Hepatocyte (in vitro differentiated cells): ENCODE results near the gene ANKDD1B. TPM values are rescaled to one million over a fixed set of nuclear protein-coding genes. Genes with fewer than 3 reads are reported as not detected.
"Not testable (repeated sequence)": the region's sequence is repeated elsewhere in the genome, so short reads cannot be mapped to it uniquely, and the experiment has no call there.

Source experiments
- DNase-seq: peaks from one replicate; pipeline ENCODE4 v3.0.0-alpha.2; 2016; ENCODE audit warnings: low spot score
- H2AFZ ChIP-seq: fragments of 200-600 bp; sonication (generic); 2 replicates; pipeline ENCODE4 v1.6.0; 2016; ENCODE audit warnings: antibody characterized with exemption, mild to moderate bottlenecking
- H3K27ac ChIP-seq: fragments of 200-600 bp; sonication (generic); 2 replicates; pipeline ENCODE4 v1.5.1; 2016; ENCODE audit warnings: mild to moderate bottlenecking
- H3K27me3 ChIP-seq: fragments of 200-600 bp; sonication (generic); 2 replicates; pipeline ENCODE4 v1.6.1; 2016
- H3K36me3 ChIP-seq: fragments of 200-600 bp; sonication (generic); replicated peaks from 2 replicates; pipeline ENCODE4 v1.5.1; 2016; ENCODE audit warnings: low read depth; ENCODE audit not compliant: insufficient read depth
- H3K4me1 ChIP-seq: fragments of 200-600 bp; sonication (generic); 2 replicates; pipeline ENCODE4 v1.5.1; 2016; ENCODE audit warnings: mild to moderate bottlenecking, moderate library complexity; ENCODE audit not compliant: insufficient read depth
- H3K4me2 ChIP-seq: fragments of 200-600 bp; sonication (generic); 2 replicates; pipeline ENCODE4 v1.6.0; 2016
- H3K4me3 ChIP-seq: fragments of 200-600 bp; sonication (generic); 2 replicates; pipeline ENCODE4 v1.5.1; 2016; ENCODE audit warnings: mild to moderate bottlenecking
- H3K79me2 ChIP-seq: fragments of 200-600 bp; sonication (generic); 2 replicates; pipeline ENCODE4 v1.6.0; 2017; ENCODE audit warnings: mild to moderate bottlenecking
- H3K9me2 ChIP-seq: fragments of 200-600 bp; sonication (generic); replicated peaks from 2 replicates; pipeline ENCODE4 v1.6.0; 2017; ENCODE audit warnings: mild to moderate bottlenecking; ENCODE audit not compliant: insufficient read depth
- H3K9me3 ChIP-seq: fragments of 200-600 bp; sonication (generic); 2 replicates; pipeline ENCODE4 v1.5.1; 2016; ENCODE audit warnings: low read depth, mild to moderate bottlenecking
- H4K20me1 ChIP-seq: fragments of 200-600 bp; sonication (generic); 2 replicates; pipeline ENCODE4 v1.6.0; 2016; ENCODE audit warnings: mild to moderate bottlenecking; ENCODE audit not compliant: insufficient read depth, poor library complexity, severe bottlenecking
- EZH2 ChIP-seq: fragments of 200-600 bp; sonication (generic); IDR thresholded peaks from 2 replicates; pipeline ENCODE4 v1.6.1; 2016; ENCODE audit warnings: antibody characterized with exemption, mild to moderate bottlenecking, borderline replicate concordance
- EZH2phosphoT487 ChIP-seq: fragments of 200-600 bp; sonication (generic); IDR thresholded peaks from one replicate; pipeline ENCODE4 v1.6.1; 2018; ENCODE audit warnings: antibody characterized with exemption, mild to moderate bottlenecking, low read depth, moderate library complexity; ENCODE audit not compliant: unreplicated experiment, severe bottlenecking
- WGBS: methylation state at CpG from one replicate; pipeline ENCODE4 v1.1.6; 2016; ENCODE audit warnings: low lambda C conversion rate; ENCODE audit errors: missing lambda C conversion rate; 5-methylcytosine and 5-hydroxymethylcytosine counted together
- polyA plus RNA-seq: library from polyadenylated mRNA; unstranded; fragments of >200 nt; fragmentation: Nextera tagmentation; extraction: Ambion mirVana; gene quantifications from 2 replicates; pipeline ENCODE4 v1.2.1, GENCODE V29; 2016
- total RNA-seq: library from RNA; depleted of rRNA; stranded (reverse); fragments of >200 nt; gene quantifications from 2 replicates; pipeline ENCODE4 v1.2.3, GENCODE V29; 2014
- TF ChIP-seq, protein P1 (sequence below): fragments of 200-600 bp; sonication (generic); IDR thresholded peaks from 2 replicates; pipeline ENCODE4 v1.5.1; 2016; ENCODE audit warnings: antibody characterized with exemption, mild to moderate bottlenecking; ENCODE audit not compliant: poor library complexity

Gene ANKDD1B
- total and polyA plus RNA-seq, 2 experiments from 2014 or later, result 0.71 to 4.7 TPM

DNA sequence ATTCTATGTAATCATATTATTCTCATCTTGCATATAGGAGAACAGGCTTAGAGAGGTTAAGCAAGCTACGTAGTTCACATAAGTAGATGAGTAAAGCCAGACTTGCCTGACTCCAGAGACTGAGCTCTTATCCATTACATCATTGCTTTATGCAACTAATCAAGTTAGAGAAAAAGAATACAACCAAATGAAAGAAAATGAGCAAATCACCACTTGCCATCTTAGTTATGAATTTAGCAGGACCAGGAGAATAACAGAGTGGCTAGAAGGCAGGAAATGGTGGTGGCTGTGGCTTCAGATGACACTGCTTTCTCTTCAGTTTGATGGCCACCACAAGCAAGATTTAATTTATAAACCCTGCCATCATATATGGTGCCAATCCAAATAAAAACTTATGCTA is 79.4 kb downstream of the ANKDD1B start:
- no peaks in the 10 kb centered on the region for H3K4me1 ChIP-seq
- H3K4me2 ChIP-seq, result no peak overlapping the region
- no peak overlapping the region for H3K27ac ChIP-seq

DNA sequence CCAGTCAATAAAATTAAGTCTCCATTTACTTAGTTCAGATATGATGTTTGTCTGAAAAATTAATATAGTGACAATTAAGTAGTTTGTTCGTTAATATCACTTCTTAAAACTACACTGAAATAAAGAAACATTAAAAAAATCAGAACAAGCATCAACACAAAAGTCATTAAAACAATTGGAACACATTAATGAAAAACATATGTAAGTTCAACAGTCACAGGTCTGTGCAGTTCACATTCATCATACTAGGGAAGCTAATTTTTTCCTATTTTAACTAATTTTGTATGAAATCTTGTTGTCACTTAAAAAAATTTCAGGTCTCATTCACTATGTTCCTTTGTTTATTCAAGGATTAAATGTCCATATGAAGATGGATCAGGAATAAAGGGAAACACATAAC is 83.5 kb downstream of the ANKDD1B start:
- no peaks in the 10 kb centered on the region for H4K20me1 ChIP-seq
- H3K4me3 ChIP-seq, result no peak overlapping the region
- TF ChIP-seq EZH2phosphoT487 (no peak), EZH2 (no peak)
- TF ChIP-seq, protein P1, sequence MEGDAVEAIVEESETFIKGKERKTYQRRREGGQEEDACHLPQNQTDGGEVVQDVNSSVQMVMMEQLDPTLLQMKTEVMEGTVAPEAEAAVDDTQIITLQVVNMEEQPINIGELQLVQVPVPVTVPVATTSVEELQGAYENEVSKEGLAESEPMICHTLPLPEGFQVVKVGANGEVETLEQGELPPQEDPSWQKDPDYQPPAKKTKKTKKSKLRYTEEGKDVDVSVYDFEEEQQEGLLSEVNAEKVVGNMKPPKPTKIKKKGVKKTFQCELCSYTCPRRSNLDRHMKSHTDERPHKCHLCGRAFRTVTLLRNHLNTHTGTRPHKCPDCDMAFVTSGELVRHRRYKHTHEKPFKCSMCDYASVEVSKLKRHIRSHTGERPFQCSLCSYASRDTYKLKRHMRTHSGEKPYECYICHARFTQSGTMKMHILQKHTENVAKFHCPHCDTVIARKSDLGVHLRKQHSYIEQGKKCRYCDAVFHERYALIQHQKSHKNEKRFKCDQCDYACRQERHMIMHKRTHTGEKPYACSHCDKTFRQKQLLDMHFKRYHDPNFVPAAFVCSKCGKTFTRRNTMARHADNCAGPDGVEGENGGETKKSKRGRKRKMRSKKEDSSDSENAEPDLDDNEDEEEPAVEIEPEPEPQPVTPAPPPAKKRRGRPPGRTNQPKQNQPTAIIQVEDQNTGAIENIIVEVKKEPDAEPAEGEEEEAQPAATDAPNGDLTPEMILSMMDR, result no peak
- H2AFZ ChIP-seq, result no peak overlapping the region
- DNase-seq, result no peak
- H3K27me3 ChIP-seq, result no peaks in the 10 kb centered on the region
- no peaks in the 10 kb centered on the region for H3K9me3 ChIP-seq
- H3K4me1 ChIP-seq, result no peaks in the 10 kb centered on the region
- 74% methylated on average over 1 of the region's 1 CpG for WGBS
- H3K79me2 ChIP-seq, result no peaks in the 10 kb centered on the region
- H3K36me3 ChIP-seq, result no peaks in the 10 kb centered on the region
- no peaks in the 10 kb centered on the region for H3K9me2 ChIP-seq
- no peak overlapping the region for H3K27ac ChIP-seq
- no peak overlapping the region for H3K4me2 ChIP-seq

More for the DNA sequence above, 79.4 kb downstream of the ANKDD1B start:
- Histone ChIP-seq H2AFZ (no peak overlapping the region), H4K20me1 (no peaks in the 10 kb centered on the region), H3K9me2 (no peaks in the 10 kb centered on the region), H3K27me3 (no peaks in the 10 kb centered on the region), H3K4me3 (no peak overlapping the region), H3K36me3 (no peaks in the 10 kb centered on the region), H3K9me3 (no peaks in the 10 kb centered on the region), H3K79me2 (no peaks in the 10 kb centered on the region)
- DNase-seq, result no peak
- 87% methylated on average over 1 of the region's 1 CpG for WGBS
- TF ChIP-seq EZH2 (no peak), EZH2phosphoT487 (no peak)
- TF ChIP-seq, protein P1, result no peak

DNA sequence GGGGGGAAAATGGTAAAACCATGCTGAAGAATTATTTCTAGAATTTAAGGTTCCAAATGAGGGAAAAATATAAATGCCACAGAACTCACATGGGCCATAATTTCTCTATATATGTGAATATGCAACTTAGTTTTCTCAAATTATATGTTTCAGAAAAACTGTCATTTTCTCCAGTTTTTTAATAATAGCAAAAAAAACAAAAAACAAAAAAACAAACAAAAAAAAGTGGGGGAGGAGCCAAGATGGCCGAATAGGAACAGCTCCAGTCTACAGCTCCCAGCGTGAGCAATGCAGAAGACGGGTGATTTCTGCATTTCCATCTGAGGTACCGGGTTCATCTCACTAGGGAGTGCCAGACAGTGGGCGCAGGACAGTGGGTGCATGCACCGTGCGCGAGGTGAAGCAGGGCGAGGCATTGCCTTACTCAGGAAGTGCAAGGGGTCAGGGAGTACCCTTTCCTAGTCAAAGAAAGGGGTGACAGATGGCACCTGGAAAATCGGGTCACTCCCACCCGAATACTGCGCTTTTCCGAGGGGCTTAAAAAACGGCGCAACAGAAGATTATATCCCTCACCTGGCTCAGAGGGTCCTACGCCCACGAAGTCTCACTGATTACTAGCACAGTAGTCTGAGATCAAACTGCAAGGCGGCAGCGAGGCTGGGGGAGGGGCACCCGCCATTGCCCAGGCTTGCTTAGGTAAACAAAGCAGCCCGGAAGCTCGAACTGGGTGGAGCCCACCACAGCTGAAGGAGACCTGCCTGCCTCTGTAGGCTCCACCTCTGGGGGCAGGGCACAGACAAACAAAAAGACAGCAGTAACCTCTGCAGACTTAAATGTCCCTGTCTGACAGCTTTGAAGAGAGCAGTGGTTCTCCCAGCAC is 84.5 kb downstream of the ANKDD1B start:
- H3K4me3 ChIP-seq, DNase-seq, H4K20me1 ChIP-seq, H3K27me3 ChIP-seq, H3K27ac ChIP-seq, H3K4me2 ChIP-seq, H2AFZ ChIP-seq, H3K36me3 ChIP-seq, H3K79me2 ChIP-seq, H3K9me3 ChIP-seq, H3K9me2 ChIP-seq, H3K4me1 ChIP-seq: not testable (repeated sequence)
- 89% methylated on average over 17 of the region's 22 CpGs for WGBS

DNA sequence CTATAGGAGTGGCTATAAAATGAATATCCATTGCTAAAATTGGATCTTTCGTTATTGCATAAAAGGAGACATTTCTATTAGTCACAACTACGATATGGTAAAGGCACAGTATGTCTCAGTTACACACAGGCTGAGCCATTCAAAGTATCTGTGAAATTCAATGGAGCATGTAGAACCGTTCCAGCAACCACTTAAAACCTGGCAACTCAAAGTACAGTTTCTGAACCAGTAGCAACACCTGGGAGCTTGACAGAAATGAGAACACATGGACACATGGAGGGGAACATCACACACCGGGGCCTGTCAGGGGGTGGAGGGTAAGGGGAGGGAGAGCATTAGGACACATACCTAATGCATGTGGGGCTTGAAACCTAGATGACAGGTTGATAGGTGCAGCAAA is 90.6 kb downstream of the ANKDD1B start:
- no peak overlapping the region for H3K4me2 ChIP-seq
- H3K9me3 ChIP-seq, result no peaks in the 10 kb centered on the region
- no peaks in the 10 kb centered on the region for H3K9me2 ChIP-seq
- DNase-seq, result no peak
- no peak overlapping the region for H3K27ac ChIP-seq
- no peaks in the 10 kb centered on the region for H3K27me3 ChIP-seq
- H4K20me1 ChIP-seq, result no peaks in the 10 kb centered on the region
- no peaks in the 10 kb centered on the region for H3K36me3 ChIP-seq
- no peaks in the 10 kb centered on the region for H3K79me2 ChIP-seq
- no peak overlapping the region for H3K4me3 ChIP-seq
- no peaks in the 10 kb centered on the region for H3K4me1 ChIP-seq
- TF ChIP-seq, protein P1, result no peak
- TF ChIP-seq EZH2phosphoT487, result no peak
- no peak for TF ChIP-seq EZH2
- 100% methylated on average over 4 of the region's 4 CpGs for WGBS
- H2AFZ ChIP-seq, result no peak overlapping the region
